Lower leg skin (tissue), 3 donors: ENCODE results near the gene NHP2.

ENCODE experiments used
- POLR2A ChIP-seq, 2 donors: fragments of 450-650 bp; IDR thresholded peaks; one replicate each; pipeline ENCODE4 v1.6.1; 2016 to 2017; ENCODE audit warnings: antibody characterized with exemption in 2 of 2, mild to moderate bottlenecking in 1 of 2, moderate library complexity in 1 of 2
- TF ChIP-seq, protein P1 (sequence below), 3 donors: fragments of 450-650 bp; IDR thresholded peaks; one replicate each; pipeline ENCODE4 v1.5.1; 2016; ENCODE audit warnings: antibody characterized with exemption in 3 of 3, mild to moderate bottlenecking in 3 of 3, moderate library complexity in 2 of 3

DNA sequence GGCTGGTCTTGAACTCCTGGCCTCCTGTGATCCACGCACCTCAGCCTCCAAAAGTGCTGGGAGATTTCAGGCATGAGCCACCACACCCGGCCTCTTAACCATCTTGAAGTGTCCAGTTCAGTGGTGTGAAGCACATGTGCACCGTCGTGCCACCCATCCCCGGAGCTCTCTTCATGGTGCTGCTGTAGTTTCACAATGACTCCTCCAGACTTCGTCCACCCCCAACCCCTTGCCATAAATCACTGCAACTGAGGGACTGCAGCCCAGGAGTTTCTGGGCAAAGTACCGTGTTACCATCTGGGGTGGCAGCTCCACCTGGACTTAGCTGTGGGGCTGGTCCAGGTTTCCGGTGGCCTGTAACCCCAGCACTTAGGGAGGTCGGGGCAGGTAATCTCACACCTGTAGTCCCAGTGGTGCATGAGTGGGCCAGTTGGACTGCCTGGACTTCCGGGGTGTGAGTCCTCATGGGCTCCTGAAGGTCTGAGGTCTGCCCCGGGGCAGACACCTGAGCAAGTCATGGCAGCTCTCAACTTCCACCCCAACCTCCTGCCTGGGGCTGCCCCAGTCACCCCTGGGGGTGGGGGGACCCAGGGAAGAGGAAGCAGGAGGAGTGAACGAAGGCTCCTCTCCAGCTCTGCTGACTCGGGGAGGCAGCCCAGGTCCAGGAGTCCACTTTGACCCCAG lies 47.0 kb downstream of the NHP2 start:
- TF ChIP-seq POLR2A (IDR thresholded peaks at IDR 0.05): no peak
- TF ChIP-seq, protein P1, sequence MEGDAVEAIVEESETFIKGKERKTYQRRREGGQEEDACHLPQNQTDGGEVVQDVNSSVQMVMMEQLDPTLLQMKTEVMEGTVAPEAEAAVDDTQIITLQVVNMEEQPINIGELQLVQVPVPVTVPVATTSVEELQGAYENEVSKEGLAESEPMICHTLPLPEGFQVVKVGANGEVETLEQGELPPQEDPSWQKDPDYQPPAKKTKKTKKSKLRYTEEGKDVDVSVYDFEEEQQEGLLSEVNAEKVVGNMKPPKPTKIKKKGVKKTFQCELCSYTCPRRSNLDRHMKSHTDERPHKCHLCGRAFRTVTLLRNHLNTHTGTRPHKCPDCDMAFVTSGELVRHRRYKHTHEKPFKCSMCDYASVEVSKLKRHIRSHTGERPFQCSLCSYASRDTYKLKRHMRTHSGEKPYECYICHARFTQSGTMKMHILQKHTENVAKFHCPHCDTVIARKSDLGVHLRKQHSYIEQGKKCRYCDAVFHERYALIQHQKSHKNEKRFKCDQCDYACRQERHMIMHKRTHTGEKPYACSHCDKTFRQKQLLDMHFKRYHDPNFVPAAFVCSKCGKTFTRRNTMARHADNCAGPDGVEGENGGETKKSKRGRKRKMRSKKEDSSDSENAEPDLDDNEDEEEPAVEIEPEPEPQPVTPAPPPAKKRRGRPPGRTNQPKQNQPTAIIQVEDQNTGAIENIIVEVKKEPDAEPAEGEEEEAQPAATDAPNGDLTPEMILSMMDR (IDR thresholded peaks at IDR 0.05): no peak
